ENCODE measurements around the gene PEAK3. TPM values are rescaled to one million over a fixed set of nuclear protein-coding genes. Genes with fewer than 3 reads are reported as not detected.

The PEAK3 gene
- total and polyA plus RNA-seq, 9 of the 15 experiments (the other 6 are each of a cell fraction or from before 2014, with no cell fraction given): 0.07 to 0.40 TPM; not detected in 7

DNA sequence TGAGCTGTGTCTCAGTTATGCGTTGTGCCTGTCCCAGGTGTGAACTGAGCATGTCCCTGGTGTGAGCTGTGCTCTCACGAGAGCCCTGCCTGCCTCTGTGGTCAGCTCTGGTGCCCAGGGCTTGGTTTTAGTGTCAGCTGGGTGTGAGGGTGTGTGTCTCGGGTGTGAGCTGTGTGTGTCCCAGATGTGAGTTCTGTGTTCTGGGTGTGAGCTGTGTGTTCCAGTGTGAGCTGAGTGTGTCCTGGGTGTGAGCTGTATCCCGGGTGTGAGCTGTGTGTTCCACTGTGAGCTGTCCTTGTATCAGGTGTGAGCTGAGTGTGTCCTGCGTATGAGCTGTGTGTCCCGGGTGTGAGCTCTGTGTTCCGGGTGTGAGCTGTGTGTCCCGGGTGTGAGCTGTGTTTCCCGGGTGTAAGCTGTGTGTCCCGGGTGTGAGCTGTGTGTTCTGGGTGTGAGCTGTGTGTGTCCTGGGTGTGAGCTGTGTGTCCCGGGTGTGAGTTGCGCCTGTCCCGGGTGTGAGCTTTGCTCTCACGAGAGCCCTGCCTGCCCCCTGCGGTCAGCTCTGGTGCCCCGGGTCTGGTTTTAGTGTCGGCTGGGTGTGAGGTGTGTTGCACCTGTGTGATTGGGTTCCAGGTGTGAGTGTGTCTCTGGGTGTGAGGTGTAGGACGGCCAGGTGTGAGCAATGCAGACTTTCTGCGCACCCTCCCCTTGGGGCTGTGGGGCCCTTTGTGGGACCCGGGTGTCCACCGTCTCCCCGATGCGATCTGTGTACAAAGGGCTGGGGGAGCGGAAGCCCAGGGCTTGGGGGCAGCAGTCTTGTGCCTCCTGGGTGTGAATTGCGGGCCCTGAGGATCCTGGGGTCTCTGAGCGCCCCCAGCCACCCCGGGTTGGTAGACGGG lies 7.1 kb upstream of the PEAK3 start:
- Histone ChIP-seq H3K9me3 (replicated peaks; ENCODE audit: control insufficient read depth, insufficient read depth, low read depth, low read length) (no peaks in the 10 kb centered on the region), H3K9me1 (ENCODE audit: control insufficient read depth, insufficient read depth, low read length) (peaks cover 2% of the 10 kb centered on the region), H3K27ac (ENCODE audit: extremely low read depth, low read depth, low read length) (peak overlapping the region; percentile 76; the same call in 1 of the 3 replicates), H3K4me3 (peak overlapping the region; percentile 43; the same call in 1 of the 2 replicates), H3K27me3 (ENCODE audit: control insufficient read depth in 2 of 2, insufficient read depth in 2 of 2, low read length in 2 of 2) (no peaks in the 10 kb centered on the region), H3K4me1 (replicated peaks in 1 of 2; ENCODE audit: control insufficient read depth in 2 of 2, insufficient read depth in 2 of 2, low read length in 2 of 2) (peaks cover 10 to 43% of the 10 kb centered on the region in 2 experiments), H3K79me2 (ENCODE audit: control insufficient read depth, insufficient read depth, low read length) (no peaks in the 10 kb centered on the region), H4K20me1 (replicated peaks; ENCODE audit: control insufficient read depth, insufficient read depth, low read length) (no peaks in the 10 kb centered on the region), H2AFZ (ENCODE audit: low read depth, low read length) (peak overlapping the region; percentile 87), H3K36me3 (ENCODE audit: control insufficient read depth, insufficient read depth, low read length) (no peaks in the 10 kb centered on the region), H3K9ac (ENCODE audit: insufficient read depth in 1 of 2, low read depth in 2 of 2, low read length in 2 of 2) (peak overlapping the region; percentile 18 to 90; a peak in 3 of 4 replicates), H3K4me2 (ENCODE audit: insufficient read depth, low read length) (peak overlapping the region; percentile 26; the same call in 1 of the 2 replicates)
- intact Hi-C loops (cut with micrococcal nuclease): no loop called here
- 62% methylated on average over 16 of the region's 28 CpGs for WGBS (ENCODE audit: insufficient coverage, low coverage, missing lambda C conversion rate)
- no peak for DNase-seq (ENCODE audit: extremely low read depth in 1 of 4, low spot score in 3 of 4)
- FAIRE-seq: no peak
- ChIA-PET CTCF (ENCODE audit: low intra/inter-chr PET ratio) (no interaction called here), POLR2A (interaction anchor here (0.6 to 2.6 kb wide), 10 partner anchors 9 to 326 kb away, joined by 3 to 18 read pairs (median 4); partner anchors contain the start of gene LSM7)
- in situ Hi-C loops (cut with MboI): no loop called here
- ATAC-seq: no peak; the same call in 1 of the 3 replicates
- TF ChIP-seq MAZ (CRISPR knock-in tag; conservative IDR thresholded peaks at IDR 0.05 in 1 of 2, IDR thresholded peaks at IDR 0.05 in 1 of 2) (0 out of 4 replicates have a peak, but pooled peaks of 1 of the 2 experiments have one; percentile 6), NR2C1 (IDR thresholded peaks at IDR 0.05) (no peak), NR2C1 (tag; IDR thresholded peaks at IDR 0.05) (no peak), POLR2G (IDR thresholded peaks at IDR 0.05; ENCODE audit: low read depth, low read length) (peak; percentile 32), NFYB (IDR thresholded peaks at IDR 0.05; ENCODE audit: extremely low read depth, insufficient read length) (no peak)
- TF ChIP-seq, protein P1, sequence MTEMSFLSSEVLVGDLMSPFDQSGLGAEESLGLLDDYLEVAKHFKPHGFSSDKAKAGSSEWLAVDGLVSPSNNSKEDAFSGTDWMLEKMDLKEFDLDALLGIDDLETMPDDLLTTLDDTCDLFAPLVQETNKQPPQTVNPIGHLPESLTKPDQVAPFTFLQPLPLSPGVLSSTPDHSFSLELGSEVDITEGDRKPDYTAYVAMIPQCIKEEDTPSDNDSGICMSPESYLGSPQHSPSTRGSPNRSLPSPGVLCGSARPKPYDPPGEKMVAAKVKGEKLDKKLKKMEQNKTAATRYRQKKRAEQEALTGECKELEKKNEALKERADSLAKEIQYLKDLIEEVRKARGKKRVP (CRISPR knock-in tag; IDR thresholded peaks at IDR 0.05): no peak
- TF ChIP-seq, protein P2, sequence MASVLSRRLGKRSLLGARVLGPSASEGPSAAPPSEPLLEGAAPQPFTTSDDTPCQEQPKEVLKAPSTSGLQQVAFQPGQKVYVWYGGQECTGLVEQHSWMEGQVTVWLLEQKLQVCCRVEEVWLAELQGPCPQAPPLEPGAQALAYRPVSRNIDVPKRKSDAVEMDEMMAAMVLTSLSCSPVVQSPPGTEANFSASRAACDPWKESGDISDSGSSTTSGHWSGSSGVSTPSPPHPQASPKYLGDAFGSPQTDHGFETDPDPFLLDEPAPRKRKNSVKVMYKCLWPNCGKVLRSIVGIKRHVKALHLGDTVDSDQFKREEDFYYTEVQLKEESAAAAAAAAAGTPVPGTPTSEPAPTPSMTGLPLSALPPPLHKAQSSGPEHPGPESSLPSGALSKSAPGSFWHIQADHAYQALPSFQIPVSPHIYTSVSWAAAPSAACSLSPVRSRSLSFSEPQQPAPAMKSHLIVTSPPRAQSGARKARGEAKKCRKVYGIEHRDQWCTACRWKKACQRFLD (CRISPR knock-in tag; IDR thresholded peaks at IDR 0.05): 0 out of 2 replicates have a peak, but pooled peaks have one; percentile 3
- TF ChIP-seq, protein P3, sequence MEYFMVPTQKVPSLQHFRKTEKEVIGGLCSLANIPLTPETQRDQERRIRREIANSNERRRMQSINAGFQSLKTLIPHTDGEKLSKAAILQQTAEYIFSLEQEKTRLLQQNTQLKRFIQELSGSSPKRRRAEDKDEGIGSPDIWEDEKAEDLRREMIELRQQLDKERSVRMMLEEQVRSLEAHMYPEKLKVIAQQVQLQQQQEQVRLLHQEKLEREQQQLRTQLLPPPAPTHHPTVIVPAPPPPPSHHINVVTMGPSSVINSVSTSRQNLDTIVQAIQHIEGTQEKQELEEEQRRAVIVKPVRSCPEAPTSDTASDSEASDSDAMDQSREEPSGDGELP (CRISPR knock-in tag; IDR thresholded peaks at IDR 0.05; ENCODE audit: borderline replicate concordance): 0 out of 2 replicates have a peak, but pooled peaks have one; percentile 27
- TF ChIP-seq, protein P4, sequence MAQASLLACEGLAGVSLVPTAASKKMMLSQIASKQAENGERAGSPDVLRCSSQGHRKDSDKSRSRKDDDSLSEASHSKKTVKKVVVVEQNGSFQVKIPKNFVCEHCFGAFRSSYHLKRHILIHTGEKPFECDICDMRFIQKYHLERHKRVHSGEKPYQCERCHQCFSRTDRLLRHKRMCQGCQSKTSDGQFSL (CRISPR knock-in tag; IDR thresholded peaks at IDR 0.05): peak; percentile 77
- TF ChIP-seq, protein P4 (tag; IDR thresholded peaks at IDR 0.05): no peak
- BruUV-seq (replicated peaks): no TSS peak
